SK-N-MC (cell line): ENCODE results near the gene SEC23IP.

Experiments used
- DNase-seq: peaks from one replicate; pipeline ENCODE4 v3.0.0-alpha.2; 2011; ENCODE audit warnings: low read depth, low spot score
- H3K27ac ChIP-seq: fragments of 200-600 bp; sonication (generic); 2 replicates; pipeline ENCODE4 v1.5.1; 2016; ENCODE audit warnings: mixed run types
- H3K36me3 ChIP-seq: fragments of 200-600 bp; sonication (generic); 2 replicates; pipeline ENCODE4 v1.6.1; 2017; ENCODE audit warnings: antibody characterized with exemption, low read length, mixed read lengths; ENCODE audit not compliant: insufficient read depth
- H3K4me3 ChIP-seq: fragments of 200-600 bp; sonication (generic); 2 replicates; pipeline ENCODE4 v1.5.1; 2016
- H3K9ac ChIP-seq: fragments of 200-600 bp; sonication (generic); 2 replicates; pipeline ENCODE4 v1.8.0; 2017; ENCODE audit warnings: mixed run types, mixed read lengths; ENCODE audit not compliant: insufficient read length
- H3K9me3 ChIP-seq: fragments of 200-600 bp; sonication (generic); 2 replicates; pipeline ENCODE4 v1.6.1; 2017; ENCODE audit warnings: low read depth, mild to moderate bottlenecking, antibody characterized with exemption, low read length, moderate library complexity, mixed read lengths
- EZH2 ChIP-seq: fragments of 200-600 bp; sonication (generic); IDR thresholded peaks from one replicate; pipeline ENCODE4 v1.6.1; 2017; ENCODE audit warnings: antibody characterized with exemption
- FOXP2 ChIP-seq: optimal IDR thresholded peaks from 2 replicates; pipeline ENCODE3; 2011; ENCODE audit warnings: mild to moderate bottlenecking, moderate library complexity; ENCODE audit not compliant: insufficient read depth; ENCODE audit errors: extremely low read length, control extremely low read depth
- POLR2AphosphoS5 ChIP-seq: IDR thresholded peaks from 2 replicates; pipeline ENCODE4 v1.6.1; 2012; ENCODE audit warnings: mild to moderate bottlenecking, low read depth, low read length, borderline replicate concordance

The SEC23IP gene

DNA sequence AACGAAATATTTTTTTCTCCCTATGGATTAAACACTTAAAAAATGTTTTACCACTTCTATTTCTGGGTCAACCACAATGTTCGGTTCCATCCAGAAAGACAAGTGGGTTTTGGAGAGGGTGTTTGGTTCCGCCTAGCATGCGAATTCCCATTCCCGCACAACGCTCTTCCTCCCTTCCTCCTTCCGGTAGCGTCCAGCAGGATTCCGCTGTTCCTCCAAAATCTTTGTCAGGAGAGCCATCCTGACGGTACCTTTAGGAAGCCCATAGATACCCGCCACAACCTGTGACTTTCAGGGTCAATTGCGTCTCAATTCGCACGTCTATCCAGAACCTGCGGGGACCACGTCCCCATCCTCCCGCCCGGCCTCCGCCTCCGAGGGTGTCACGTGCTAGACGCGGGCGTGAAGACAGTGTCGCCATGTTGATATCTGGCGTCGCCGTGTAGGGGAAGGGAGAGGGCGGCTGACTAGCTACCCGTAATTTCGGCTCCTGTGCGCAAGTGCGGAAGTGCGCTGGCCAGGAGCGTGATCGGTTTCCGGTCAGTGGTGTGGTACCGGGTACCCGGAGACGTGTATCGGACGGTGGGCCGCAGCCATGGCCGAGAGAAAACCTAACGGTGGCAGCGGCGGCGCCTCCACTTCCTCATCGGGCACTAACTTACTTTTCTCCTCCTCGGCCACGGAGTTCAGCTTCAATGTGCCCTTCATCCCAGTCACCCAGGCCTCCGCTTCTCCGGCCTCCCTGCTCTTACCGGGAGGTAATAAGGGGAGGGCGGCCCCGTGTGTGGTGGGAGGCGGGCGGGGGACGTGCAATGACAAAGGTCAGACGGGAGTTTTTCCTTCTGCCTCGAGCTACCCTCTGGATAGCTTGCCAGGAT, at the start of gene SEC23IP:
Gene SEC23IP, plus strand, starts transcription at position 543 of the 878 bp plus-strand sequence. Its CDS starts 53 bp downstream, at position 596.
- TF ChIP-seq FOXP2, result peak; percentile 30
- peak; percentile 69 for TF ChIP-seq POLR2AphosphoS5
- TF ChIP-seq EZH2, result no peak
- H3K27ac ChIP-seq, result peak within 1 kb of the TSS; percentile 50; the same call in 1 of the 2 replicates
- no peaks in the 10 kb centered on the region for H3K36me3 ChIP-seq
- no peaks in the 10 kb centered on the region for H3K9me3 ChIP-seq
- H3K9ac ChIP-seq, result peak within 1 kb of the TSS; percentile 93
- DNase-seq, result no peak
- H3K4me3 ChIP-seq, result peak within 1 kb of the TSS; percentile 87

DNA sequence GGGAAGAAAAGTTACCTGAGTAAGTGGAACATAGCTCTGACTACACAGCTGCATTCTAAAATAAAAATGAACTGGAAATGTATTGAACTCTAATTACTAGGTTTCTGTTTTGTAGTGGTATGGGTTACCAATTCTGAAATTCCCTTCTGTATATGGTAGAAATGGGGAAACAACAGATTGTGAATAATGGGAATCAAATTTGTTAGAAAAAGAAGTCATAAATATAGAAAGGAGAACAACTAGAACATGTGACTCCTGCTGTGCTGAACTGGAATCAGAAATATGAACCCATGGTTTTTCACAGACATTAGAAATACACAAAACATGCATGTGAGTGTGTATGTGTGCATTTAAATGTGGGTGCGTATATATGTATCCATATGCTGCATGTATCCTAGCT, 46.9 kb upstream of the SEC23IP start:
- Histone ChIP-seq H3K27ac (no peak overlapping the region), H3K9me3 (no peaks in the 10 kb centered on the region), H3K9ac (no peak overlapping the region), H3K4me3 (no peak overlapping the region), H3K36me3 (peaks cover 83% of the 10 kb centered on the region)
- TF ChIP-seq POLR2AphosphoS5, result no peak
- no peak for TF ChIP-seq FOXP2
- no peak for TF ChIP-seq EZH2
- DNase-seq, result no peak

DNA sequence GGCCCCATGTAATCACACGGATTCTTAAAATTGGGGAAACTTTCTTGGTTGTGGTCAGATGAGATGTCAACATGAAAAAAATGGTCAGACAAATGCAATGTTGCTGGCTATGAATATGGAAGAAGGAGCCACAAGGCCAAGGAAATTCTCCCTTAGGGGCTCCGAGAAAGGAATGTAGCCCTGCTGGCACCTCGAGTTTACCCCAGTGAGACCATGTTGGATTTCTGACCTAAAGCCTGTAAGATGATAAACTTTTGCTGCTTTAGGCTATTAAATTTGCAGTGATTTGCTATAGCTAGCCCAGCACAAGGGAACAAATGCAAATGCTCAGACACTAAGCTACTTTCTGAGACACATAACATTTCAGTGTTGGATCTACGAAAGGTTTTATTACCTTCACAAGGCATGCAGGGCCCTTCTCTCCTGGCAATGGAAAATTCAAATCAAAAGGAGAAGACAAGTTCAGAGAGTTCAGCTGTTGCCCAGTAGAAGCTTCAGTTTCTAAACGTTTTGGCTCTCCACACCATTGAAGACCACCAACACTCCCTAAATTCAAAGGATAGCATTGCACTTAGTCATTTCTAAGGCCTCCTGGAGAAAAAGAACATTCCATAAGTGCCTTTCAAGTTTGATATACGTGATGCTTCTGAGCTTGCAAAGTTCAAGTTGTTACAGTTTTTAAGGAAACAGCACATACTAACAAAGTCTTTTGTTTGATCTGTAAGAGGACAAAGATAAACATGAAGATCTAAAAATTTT, 43.3 kb upstream of the SEC23IP start:
- Histone ChIP-seq H3K27ac (no peak overlapping the region), H3K9me3 (no peaks in the 10 kb centered on the region), H3K9ac (no peak overlapping the region), H3K4me3 (no peak overlapping the region), H3K36me3 (peaks cover 70% of the 10 kb centered on the region)
- TF ChIP-seq POLR2AphosphoS5 (no peak), FOXP2 (no peak), EZH2 (no peak)
- DNase-seq, result no peak

DNA sequence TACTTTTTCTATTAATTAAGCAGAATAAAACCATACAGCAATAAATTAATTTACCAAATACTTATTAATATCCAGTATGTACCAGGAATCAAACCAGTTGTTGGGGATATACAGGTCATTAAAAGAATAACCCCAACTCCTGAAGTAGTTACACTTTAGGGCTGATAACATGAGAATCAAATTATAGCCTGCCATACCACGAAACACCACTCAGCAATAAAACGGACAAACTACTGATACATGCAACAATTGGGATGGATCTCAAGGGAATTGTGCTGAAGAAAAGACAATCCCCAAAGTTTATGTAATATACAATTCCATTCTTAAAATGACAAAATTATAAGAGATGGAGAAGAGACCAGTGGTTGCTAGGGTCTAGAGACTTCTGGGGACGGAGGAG, 42.6 kb upstream of the SEC23IP start:
- no peak overlapping the region for H3K9ac ChIP-seq
- H3K36me3 ChIP-seq, result peaks cover 63% of the 10 kb centered on the region
- no peak for DNase-seq
- no peak overlapping the region for H3K27ac ChIP-seq
- TF ChIP-seq EZH2 (no peak), POLR2AphosphoS5 (no peak), FOXP2 (no peak)
- no peak overlapping the region for H3K4me3 ChIP-seq
- H3K9me3 ChIP-seq, result no peaks in the 10 kb centered on the region

DNA sequence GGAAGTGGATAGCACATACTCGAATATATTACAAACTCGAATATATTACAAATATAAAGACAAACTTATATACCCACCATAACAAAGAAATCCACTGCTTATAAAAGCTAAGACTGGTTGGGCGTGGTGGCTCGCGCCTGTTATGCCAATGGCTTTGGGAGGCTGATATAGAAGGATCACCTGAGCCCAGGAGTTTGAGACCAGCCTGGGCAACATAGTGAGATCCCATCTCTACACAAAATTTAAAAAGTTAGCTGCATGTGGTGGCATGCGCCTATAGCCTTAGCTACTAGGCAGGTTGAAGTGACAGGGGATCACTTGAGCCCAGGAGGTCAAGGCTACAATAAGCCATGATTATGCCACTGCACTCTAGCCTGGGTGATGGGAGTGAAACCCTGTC, 40.3 kb upstream of the SEC23IP start:
- peaks cover 55% of the 10 kb centered on the region for H3K36me3 ChIP-seq

DNA sequence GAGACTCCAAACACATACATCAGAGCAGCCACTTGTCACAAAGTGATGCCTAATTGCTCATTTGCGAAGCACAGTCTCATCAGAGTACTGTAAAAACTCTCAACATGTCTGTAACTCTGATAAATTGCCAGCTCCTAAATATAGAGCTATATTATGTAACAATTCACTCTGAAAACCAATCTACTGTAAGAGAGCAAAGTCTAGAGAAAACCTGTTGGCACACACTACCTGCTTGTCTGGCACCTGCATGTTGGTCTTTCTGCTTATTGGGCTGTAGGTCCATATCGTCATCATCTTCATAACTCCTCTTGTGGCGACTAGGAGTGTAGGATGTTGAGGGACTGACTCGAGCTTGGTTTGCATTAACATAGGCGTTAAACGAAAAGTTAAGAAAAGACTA, 39.7 kb upstream of the SEC23IP start:
- Histone ChIP-seq H3K36me3 (peaks cover 55% of the 10 kb centered on the region), H3K9me3 (no peaks in the 10 kb centered on the region), H3K4me3 (no peak overlapping the region), H3K27ac (no peak overlapping the region), H3K9ac (no peak overlapping the region)
- DNase-seq, result no peak
- TF ChIP-seq POLR2AphosphoS5, result no peak

More for the DNA sequence above, 40.3 kb upstream of the SEC23IP start:
- H3K9ac ChIP-seq, result no peak overlapping the region
- TF ChIP-seq FOXP2, result no peak
- no peak for TF ChIP-seq POLR2AphosphoS5
- TF ChIP-seq EZH2, result no peak
- H3K27ac ChIP-seq, result no peak overlapping the region
- no peak for DNase-seq
- H3K4me3 ChIP-seq, result no peak overlapping the region
- H3K9me3 ChIP-seq, result no peaks in the 10 kb centered on the region

DNA sequence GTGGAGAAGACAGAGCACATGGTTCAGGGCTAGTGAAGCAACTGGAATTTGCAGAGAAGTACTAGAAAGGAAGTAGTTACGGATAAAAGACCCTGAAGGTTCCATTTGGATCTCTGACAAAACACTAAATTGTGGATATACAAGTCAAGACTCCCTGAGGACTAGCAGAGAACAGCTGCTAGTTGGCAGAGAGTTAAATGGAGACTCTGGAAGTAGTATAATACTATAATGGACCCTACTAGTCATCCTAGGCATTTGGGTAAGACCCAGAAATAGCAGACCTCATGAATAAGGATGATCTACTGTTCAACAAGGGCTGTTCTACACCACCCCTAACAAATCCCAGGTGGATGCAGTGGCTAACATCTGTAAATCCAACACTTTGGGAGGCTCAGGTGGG, 39.0 kb upstream of the SEC23IP start:
- no peak overlapping the region for H3K4me3 ChIP-seq
- no peak for DNase-seq

DNA sequence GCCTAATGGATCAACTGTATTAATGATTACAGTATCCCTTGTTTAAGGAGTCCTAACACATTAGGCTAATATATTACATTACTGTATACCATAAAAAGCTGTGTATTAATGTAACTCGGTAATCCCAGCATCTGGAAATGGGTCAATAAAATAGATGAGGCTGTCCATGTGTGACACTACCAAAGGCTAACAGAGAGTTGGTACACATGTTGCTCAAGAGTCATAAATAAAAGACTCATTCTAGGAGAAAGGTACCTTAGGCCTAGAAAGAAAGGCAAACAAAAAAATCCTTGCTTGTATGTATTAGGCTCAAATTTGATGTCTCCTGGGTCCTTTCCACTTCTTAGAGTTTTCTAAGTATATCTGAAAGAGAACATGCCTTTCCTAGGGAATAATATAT, 34.5 kb upstream of the SEC23IP start:
- DNase-seq, result no peak
- H3K36me3 ChIP-seq, result peaks cover 33% of the 10 kb centered on the region

More for the DNA sequence above, 39.0 kb upstream of the SEC23IP start:
- Histone ChIP-seq H3K9me3 (no peaks in the 10 kb centered on the region), H3K27ac (no peak overlapping the region), H3K36me3 (peaks cover 58% of the 10 kb centered on the region), H3K9ac (no peak overlapping the region)
- no peak for TF ChIP-seq POLR2AphosphoS5
- no peak for TF ChIP-seq EZH2
- TF ChIP-seq FOXP2, result no peak

More for the DNA sequence above, 34.5 kb upstream of the SEC23IP start:
- no peak for TF ChIP-seq POLR2AphosphoS5
- TF ChIP-seq EZH2, result no peak
- TF ChIP-seq FOXP2, result no peak
- H3K9ac ChIP-seq, result no peak overlapping the region
- H3K27ac ChIP-seq, result no peak overlapping the region
- H3K9me3 ChIP-seq, result no peaks in the 10 kb centered on the region
- H3K4me3 ChIP-seq, result no peak overlapping the region
